ENCODE measurements around the gene PLIN1.

PLIN1 gene

DNA sequence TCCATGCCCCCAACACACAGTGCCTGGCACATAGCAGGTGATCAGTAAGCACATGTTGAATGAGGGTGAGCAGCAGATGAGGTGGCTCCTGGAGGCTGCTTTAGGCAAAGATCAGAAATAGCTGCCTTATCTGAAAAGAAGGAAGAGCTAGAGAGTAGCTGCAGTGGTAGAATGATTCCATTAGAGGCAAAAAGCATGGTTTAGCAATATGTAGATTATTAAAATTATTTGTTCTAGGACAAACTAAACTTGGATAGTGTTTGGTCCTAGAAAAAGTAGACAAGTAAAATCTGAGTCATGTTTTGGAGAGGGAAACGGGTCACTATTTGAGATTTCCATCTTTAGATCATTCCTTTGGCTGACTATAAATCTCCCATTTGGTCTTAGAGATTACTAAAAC lies 56.0 kb downstream of the PLIN1 start:
- no peak for DNase-seq

DNA sequence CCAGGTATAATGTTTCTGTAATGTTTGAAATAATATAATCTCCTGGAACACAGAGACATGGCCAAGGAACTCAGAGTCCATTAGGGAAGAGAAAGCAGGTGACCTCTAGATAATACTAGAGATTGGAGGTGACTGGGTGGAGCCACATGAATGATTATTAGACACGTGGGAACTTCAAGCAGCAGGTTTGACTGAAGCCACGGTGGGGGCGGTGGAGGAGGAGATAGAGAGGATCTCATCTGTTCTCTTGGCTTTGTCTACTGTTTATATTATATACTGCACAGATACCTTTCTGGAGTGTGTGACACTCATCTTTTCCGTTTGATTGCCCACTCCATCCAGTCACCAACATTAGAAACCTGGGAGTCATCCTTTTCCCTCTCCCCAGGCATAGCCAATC lies 57.6 kb downstream of the PLIN1 start:
- no peak for DNase-seq

DNA sequence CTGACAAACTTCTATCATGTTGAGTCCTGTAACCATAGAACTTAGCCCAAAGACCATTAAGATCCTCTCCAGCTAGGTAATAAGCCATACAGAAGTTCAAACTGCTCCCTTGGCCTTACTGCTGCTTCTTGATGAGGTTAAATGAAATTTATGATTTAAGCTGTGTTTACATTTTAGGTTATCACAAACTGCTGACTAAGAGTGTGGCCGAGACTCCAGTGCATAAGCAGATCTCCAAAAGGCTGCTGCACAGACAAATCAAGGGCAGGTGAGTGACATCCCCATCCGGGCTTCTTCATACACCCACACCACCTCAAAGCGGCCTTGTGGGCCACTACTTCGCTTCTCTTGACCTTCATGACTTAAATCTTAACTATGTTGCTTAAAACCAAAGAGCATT lies 62.9 kb downstream of the PLIN1 start:
- DNase-seq = no peak

DNA sequence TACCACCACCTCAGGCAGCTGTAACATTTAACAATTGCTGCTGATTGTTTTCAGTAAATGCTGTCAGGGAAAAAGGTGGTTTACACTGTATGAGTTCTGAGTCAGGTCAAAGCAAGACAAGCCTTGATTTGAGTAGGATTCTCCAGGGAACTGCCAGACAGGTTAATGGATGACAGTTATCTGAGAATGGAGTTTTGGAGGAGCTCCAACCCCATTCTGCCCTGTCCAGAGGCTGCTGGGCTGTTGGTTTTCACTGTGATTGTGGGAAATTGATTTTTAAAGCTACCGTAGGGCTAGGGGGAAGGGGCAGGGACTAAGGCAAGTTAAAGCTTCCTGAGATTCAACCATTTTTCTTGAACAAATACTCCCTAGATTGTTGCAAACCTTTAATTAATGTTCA lies 64.0 kb downstream of the PLIN1 start:
- no peak for DNase-seq
